HG02840 (cell line): ENCODE results near the gene PLOD3.
"Not testable (repeated sequence)": the region's sequence is repeated elsewhere in the genome, so short reads cannot be mapped to it uniquely, and the experiment has no call there.

Source experiments
- ATAC-seq: cut with Tn5 transposase; IDR thresholded peaks from one replicate; pipeline ENCODE4 v1.9.1; 2021; ENCODE audit warnings: mild to moderate bottlenecking, moderate library complexity, moderate number of reproducible peaks; ENCODE audit not compliant: unreplicated experiment, low FRiP score

The PLOD3 gene

DNA sequence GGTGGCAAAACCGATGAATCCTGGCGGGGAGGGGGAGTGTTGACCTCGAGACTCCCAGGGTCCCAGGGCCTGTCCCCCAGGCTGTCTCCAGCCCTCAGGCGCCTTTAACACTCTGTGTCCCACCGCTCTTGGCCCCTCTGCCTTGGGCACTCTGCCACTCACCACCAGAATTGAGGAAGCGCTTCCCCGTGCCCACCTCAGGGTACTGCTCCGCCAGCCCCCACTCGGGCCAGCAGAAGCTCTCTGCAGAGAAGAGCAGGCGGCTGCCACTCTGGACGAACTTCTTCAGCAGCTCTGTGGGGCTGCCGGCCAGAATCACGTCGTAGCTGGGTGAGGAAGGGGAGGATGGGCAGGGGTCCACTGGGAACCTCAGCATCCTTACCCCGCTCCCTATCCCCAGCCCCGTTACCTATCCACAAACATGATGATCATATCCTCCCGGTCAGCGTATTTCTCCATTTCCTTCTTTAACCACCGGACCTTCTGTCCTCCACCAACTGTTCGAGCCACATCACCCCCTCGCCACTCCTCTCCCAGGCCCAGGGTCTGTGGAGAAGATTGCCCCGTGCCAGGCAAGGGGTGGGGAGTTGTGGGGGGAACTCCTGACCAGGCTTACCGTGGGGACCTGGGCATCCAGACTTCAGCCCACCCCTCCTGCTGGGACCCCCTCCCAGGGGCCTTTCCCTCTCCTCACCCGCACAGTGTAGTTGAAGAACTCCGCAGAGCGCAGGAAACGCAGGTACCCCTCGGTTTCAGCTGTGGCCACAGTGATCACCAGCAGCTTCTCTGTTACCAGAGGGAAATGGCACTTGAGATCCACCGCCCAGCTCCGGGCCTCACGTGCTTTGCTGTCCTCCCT, 1.2 kb downstream of the PLOD3 start:
- ATAC-seq, result no peak

DNA sequence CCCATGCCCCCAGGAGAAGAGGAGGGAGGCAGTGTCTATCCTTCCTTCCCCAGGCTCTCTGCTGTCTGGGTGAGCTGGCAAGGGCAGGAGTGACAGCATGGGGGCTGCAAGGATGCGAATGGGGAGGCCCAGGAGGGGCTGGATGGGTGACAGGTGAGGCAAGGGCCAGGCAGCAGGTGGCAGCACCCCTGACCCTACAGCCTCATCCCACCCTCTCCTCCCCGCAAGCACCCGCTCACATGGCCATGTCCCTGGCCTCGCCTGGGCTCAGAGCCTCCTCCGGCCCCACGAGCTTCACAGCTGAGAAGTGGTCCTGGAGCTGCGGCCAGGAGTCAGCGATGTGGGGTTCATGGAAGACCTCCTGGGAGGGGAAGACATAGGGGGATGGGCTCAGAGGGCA, 5.4 kb downstream of the PLOD3 start:
- no peak for ATAC-seq

DNA sequence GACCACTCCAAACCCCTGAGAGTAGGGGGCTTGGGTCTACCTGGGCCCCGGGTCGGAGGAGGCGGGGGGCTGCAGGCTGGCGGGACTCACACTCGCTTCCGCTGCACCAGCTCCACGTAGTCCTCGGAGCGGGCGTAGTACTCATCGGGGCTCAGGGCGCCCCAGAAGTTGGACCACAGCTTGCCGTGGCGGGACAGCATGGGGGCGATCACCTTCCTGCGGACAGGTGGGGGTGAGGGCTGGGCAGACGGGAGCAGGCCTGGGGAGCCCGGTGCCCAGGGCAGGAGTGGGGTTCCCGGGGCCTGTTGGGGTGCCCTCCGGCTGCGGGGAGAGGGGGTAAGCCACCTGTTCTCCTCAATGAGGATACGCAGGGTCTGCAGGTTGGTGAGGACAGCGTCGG, 5.9 kb downstream of the PLOD3 start:
- no peak for ATAC-seq

DNA sequence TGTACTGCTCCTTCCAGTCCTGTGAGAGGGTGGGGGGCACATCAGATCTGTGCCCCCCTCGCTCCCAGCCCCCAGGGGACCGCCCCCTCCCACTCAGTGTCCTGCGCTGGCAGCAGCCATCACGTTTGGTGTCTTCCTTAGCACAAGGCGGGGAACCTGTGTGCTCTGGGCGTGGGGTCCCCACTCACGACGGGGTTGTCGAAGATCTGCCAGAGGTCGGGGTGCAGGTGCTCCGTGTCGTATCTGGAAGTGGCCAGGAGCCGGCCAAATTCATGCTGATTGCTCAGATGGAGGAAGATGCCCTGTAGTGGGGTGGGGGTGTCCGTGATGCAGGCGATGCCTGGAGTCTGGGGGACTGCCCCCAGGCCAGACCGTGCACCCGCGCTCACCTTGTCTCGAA, 7.2 kb downstream of the PLOD3 start:
- no peak for ATAC-seq

DNA sequence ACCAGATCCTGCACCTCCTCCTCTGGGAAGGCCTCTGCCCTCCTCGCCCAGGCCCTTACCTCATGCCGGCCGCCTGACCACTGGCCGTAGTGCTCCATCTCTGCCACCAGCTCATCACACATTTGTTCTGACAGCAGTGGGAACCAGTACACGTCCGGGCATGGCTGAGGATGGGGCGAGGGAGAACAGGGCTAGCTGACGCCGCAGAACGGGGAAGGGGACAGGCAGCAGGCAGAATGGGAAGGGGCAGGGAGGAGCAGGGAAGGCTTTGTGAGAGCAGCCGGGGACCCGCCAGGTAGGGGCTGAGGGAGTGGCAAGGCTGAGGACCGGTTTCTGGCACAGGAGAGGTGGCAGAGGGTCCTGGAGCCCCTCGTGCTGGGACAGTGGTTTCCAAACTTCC, 8.6 kb downstream of the PLOD3 start:
- no peak for ATAC-seq

DNA sequence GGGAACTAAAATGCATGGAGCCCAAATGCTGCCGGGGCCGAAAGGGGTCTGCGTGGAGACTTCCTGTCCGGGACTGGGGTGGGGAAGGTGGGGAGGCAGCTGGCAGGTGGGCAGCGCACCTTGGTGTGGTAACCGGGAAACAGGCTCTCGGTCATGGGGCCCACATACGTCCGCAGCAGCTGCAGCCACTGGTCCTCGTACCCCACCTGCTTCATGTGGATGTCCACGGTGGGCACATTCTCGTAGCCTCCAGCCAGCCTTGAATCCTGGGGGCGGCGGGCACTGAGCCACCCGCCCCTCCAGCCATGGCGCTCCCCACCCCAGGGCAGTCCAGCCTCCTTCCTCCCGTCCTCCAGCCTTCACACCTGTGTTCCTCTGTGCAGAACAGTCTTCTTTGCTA, 9.9 kb downstream of the PLOD3 start:
- ATAC-seq, result no peak

DNA sequence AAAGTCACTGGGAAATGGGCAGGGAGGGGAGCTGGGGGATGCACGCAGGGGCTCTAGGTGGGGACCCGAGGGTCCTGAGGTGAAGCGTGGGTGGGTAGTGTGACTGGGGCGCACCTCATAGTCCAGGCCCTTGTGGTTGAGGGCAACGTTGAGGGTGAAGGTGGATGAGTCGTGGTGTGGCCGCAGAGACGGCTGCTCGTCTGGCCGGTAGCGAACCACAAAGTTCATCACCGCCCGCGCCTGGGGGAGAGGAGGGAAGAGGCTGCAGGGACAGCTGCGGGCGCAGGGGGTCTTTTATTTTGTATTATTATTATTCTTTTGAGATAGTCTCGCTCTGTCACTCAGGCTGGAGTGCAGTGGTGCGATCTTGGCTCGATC, 10.7 kb downstream of the PLOD3 start:
- no peak for ATAC-seq

DNA sequence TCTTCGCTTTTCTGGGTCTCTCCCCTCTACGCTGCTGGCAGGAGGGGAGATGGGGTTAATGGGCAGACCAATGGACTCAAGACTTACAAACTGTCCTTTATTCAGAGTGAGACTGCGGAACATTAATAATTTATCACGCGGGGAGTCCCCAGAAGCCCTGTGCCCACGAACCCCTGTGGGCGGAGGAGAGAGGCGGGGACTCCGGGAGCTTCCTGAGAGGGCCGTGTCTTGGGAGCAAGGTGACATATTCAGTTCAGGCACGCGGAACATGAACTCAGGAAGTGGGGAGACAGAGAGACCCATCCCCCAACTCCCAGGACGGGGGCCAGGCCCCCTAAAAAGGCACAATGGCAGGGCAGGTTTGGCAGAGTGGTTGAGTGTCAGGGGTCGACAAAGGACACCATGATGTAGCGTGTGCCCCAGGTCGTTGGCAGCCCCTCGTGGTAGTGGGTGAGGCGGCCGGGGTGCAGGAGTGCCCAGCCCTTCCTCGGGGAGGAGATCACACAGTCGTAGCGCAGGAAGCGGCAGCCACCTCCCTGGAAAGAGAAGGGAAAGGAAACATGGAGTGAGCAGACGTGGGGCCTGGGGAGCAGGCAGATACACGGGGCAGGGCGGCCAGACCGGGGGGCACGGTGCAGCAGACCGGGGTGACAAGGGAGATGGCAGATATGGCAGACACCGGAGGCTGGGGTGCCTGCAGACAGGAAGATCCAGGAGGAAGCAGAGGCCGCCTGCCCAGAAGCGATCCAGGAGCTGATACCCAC, 11.3 kb downstream of the PLOD3 start:
- no peak for ATAC-seq

DNA sequence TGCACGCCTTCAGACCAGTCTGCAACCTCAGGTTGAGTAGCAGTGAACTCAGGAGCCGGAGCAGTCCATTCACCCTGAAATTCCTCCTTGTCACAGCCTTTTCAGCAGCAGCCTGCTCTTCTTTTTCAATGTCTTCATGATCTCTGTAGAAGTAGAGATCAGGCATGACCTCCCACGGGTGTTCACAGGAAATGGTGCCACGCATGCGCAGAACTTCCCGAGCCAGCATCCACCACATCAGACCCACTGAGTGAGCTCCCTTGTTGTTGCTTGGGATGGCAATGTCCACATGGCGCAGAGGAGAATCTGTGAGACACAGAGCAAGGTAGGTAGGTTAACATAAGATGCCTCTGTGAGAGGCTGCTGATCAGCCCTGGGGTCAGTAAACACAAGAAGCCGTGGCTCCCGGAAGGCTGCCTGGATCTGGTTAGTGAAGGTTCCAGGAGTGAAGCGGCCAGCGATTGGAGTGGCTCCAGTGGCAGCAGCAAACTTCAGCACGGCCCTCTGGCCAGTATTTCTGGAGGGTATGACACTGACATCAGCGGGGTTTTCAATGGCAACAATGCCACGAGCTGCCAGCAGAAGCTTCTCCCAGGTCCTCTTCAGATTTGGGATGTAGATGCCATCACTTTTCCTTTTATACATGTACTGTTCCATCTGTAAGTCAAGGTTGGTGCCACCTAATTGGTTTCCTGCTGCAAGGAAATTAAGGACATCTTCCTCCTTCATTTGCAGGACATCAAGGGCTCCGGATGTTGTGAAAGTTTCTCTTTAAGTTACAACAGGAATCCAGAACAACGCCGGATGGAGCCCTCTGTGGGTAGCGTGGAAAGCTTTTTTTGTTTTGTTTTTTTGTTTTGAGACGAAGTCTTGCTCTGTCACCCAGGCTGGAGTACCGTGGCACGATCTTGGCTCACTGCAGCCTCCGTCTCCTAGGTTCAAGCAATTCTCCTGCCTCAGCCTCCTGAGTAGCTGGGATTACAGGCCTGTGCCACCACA, 13.3 kb downstream of the PLOD3 start:
- not testable (repeated sequence) for ATAC-seq

DNA sequence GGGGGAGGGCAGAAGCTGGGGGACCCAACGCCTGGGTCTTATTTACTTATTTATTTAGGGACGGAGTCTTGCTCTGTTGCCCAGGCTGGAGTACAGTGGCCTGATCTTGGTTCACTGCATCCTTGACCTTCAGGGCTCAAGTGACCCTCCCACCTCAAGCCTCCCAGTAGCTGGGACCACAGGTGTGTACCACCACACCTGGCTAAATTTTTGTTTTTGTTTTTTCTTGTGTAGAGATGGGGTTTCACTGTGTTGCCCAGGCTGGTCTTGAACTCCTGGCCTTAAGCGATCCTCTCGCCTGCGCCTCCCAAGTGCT, 14.8 kb downstream of the PLOD3 start:
- ATAC-seq, result no peak

DNA sequence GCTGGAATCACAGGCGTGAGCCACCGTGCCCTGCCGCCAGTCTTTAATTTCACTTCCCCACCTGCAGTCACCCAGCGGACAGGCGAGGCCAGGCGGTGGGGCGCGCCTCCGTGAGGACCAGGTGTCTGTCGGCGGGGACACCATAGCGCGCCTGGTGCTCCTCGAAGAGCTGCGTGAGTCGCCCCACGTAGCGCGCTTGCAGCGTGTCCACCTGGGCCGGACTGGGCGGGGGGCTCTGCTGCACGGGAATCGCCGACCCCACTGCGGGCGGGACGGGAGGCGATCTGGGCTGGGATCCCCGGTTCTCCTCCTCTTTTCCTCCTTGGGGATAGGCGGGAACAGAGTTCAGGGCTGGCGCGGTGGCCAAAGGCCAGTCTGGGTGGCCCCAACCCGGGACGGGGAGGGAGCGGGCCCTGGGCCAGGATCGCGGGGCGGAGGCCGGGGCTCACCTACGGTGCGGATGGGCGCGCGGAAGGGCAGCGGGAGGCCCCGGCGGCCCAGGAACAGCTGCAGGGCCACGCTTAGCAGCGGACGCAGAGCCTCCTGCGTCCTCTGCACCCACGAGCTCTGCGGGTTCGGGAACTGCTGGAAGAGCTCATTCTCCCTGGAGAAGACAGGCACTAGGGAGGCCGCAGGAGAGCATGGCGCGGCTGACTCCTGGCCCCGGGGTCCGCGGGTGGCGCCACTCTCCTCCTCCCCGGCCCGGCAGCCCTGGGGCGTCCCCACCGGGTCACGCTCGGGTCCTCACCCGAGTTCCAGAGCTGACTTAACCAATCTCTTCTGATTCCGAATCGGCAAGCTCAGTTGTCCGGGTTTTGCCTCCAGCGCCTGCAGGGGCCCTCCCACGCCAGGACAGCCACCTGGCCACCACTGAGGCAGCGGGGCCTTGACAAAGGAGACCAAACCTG, 15.4 kb downstream of the PLOD3 start:
- ATAC-seq, result no peak

DNA sequence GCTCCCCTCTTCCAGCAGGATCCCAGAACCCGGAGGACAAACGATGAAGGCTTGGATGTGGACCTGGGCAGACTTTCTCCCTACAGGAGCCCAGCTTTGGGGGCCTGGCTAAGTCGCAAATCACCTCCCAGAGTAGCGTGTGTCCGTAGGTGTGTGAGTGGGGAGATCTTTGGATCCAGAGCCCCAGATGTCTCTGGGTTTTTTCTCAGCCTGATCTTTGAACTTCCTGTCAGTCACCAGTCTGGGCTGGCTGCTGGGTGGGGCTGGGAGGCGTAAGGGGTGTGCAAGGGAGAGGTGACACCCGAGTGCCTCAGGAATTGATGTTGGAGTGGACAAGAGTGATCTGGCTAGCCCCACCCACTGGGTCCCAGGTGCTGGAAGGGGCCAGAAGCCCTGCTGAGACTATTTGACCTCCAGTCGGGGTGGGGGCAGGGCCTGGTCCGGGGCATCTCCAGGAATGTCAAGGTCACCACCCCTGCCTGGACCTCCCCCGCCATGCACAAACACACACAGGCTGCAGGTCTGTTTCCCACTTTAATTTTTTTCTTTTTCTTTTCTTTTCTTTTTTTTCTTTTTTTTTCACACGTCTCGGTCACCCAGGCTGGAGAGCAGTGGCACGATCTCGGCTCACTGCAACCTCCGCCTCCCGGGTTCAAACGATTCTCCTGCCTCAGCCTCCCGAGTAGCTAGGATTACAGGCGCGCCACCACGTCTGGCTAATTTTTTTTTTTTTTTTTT, 16.4 kb downstream of the PLOD3 start, which contains the start of gene MOGAT3:
TSS of gene MOGAT3 (minus strand) at position 175 of the 738 bp plus-strand sequence. CDS start 182 bp downstream, outside the sequence.
- no peak for ATAC-seq

DNA sequence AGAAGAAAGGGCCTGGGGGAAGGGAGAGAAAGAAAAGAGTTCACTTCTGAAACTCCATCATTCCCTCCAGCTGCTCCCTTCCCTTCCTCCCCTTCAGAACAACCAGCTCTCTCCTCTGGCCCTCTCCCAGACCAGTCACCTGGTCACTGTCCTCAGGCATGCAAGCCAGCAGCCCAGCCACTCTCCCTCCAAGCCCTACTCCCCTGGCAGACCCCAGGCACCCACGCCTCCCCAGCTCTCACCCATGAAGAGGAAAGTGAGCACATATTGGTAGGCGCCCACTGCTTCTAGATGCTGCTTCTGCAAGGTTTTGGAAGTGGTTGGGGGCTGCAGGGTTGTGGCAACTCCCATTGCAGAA, 16.9 kb downstream of the PLOD3 start:
- no peak for ATAC-seq

DNA sequence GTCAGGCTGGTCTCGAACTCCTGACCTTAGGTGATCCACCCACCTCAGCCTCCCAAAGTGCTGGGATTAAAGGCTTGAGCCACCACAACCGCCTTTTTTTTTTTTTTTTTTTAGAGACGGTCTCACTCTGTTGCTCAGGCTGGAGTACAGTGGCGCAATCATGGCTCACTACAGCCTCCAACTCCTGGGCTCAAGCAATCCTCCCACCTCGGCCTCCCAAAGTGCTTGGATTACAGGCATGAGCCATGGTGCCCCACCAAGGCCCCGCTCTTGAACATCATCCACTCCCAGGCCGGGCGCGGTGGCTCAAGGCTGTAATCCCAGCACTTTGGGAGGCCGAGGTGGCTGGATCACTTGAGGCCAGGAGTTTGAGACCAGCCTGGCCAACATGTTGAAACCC, 17.9 kb downstream of the PLOD3 start:
- not testable (repeated sequence) for ATAC-seq

DNA sequence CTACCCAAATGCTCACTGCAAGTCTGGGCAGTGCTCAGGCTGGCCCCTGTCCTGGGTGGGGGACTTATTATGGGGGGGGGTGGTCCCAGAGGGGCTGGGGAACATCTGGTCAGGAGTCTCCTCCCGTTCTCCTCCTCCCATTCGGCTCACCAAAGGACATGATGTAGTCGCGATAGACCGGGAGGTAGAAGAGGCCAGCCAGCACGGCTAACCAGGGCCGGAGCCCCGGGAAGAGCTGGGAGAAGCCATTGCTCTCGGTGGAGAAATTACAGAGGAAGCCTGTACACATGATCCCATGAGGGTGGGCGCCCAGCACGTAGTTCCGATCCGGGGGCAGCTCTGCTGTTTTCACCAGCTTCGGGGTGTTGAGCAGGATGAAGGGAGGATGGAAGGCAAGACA, 18.9 kb downstream of the PLOD3 start:
- ATAC-seq, result no peak

DNA sequence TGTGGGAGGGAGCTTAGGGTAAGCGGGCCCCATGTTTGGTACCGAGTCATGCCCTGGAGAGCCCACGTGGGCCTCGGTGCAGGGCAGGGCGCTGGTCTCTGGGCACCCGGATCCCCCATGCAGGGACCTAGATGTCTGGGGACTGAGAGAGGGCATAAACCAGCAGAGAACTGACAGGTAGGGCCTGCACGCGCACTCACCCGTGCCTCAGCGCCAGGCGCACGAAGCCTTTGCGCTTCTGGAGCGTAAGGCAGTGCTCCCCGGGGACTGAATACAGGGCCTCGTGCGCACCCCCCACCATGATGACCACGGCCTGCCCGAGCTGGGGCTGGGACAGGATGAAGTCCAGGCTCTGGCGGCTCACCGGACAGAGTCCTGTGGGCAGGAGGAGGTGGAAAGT, 19.4 kb downstream of the PLOD3 start:
- ATAC-seq, result no peak

DNA sequence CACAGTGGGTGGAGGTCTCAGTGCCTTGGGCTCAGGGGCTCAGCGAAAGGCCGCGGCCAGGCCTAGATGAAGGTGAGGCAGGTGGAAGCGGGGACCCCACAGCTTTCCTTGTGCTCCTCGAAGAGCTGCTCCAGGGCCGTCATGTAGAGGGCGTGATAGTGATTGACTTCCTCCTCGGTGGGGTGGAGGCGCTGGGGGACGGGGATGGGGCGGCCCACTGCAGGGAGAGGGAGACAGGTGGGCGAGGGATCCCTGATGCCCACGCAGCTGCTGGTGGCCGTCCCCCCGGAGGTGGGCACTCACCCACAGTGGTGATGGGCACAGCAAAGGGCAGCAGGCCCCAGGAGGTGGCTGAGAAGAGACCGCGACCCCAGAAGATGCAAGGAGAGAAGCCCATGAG, 21.5 kb downstream of the PLOD3 start:
- ATAC-seq, result no peak

DNA sequence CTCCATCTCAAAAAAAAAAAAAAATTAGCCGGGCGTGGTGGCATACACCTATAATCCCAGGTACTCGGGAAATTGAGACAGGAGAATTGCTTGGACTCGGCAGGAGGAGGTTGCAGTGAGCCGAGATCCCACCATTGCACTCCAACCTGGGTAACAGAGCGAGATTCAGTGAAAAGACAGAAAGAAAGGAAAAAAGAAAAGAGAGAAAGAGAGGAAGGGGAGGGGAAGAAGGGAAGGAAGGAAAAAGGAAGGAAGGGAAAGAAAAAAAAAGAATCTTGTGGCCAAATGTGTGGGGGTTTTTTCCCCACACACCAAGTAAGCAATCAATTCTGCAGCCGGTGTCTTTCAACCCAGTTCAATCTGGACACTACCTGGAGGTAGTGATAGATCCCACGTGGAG, 28.3 kb downstream of the PLOD3 start:
- no peak for ATAC-seq

DNA sequence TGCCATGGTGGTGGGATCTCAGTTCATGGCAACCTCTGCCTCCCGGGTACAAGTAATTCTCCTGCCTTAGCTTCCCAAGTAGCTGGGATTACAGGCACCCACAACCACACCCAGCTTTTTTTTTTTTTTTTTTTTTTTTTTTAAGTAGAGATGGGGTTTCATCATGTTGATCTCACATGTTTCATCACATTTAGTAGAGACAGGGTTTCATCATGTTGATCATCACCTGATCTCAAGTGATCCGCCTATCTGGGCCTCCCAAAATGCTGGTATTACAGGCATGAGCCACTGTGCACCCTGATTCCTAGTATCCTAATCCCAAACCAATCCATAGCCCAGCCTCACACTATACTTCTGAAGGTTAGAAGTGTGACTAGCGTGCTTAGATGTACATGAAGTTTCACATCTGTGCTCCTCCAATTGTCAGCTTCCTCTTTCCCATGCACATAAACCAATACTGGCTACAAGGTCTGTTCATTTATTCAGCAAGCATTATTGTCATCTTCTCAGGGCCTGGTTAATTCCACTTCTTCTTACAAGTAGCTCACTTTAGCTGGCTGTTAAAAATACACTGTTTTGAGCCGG, 30.4 kb downstream of the PLOD3 start:
- ATAC-seq, result no peak
